Measurements from ENCODE around the gene CLASRP.

Gene CLASRP

GRCh38 chr19:45079063-45079910, 40.4 kb downstream of the CLASRP start, which contains the start of gene GEMIN7:
Gene GEMIN7 (plus strand): TSS chr19:45079260. CDS start chr19:45090115, 10,855 bp downstream.
- peak within 1 kb of the TSS; percentile 81 for H3K27ac ChIP-seq (ENCODE audit: low read depth, low read length)
- H3K9me2 ChIP-seq (replicated peaks; ENCODE audit: insufficient read depth, low read length) = no peaks in the 10 kb centered on the region
- peak within 1 kb of the TSS; percentile 100 for H3K4me3 ChIP-seq (ENCODE audit: insufficient read depth, low read length, poor library complexity, severe bottlenecking)
- no peak for TF ChIP-seq CTCF (IDR thresholded peaks at IDR 0.05; ENCODE audit: insufficient read depth, low read length, poor library complexity, severe bottlenecking)
- H3F3A ChIP-seq (ENCODE audit: insufficient read depth) = peaks cover 27% of the 10 kb centered on the region
- peak within 1 kb of the TSS; percentile 84 for H2AFZ ChIP-seq (ENCODE audit: low read depth, low read length, severe bottlenecking)
- H3K9ac ChIP-seq (ENCODE audit: low read length) = peak within 1 kb of the TSS; percentile 99
- H3K9me3 ChIP-seq (ENCODE audit: insufficient read depth, low read length) = no peaks in the 10 kb centered on the region
- peaks cover 12% of the 10 kb centered on the region; the same call in 1 of the 2 replicates for H3K36me3 ChIP-seq (ENCODE audit: low read length)
- H3K4me2 ChIP-seq (ENCODE audit: low read depth, low read length, poor library complexity, severe bottlenecking) = peak within 1 kb of the TSS; percentile 74
- H3K27me3 ChIP-seq (ENCODE audit: low read length) = no peaks in the 10 kb centered on the region
- peaks cover 70% of the 10 kb centered on the region for H3K79me2 ChIP-seq (ENCODE audit: insufficient read depth, low read length)
- peaks cover 7% of the 10 kb centered on the region for H4K20me1 ChIP-seq (ENCODE audit: low read depth, low read length)

GRCh38 chr19:45079911-45080370, 41.1 kb downstream of the CLASRP start:
- Histone ChIP-seq H3K4me2 (ENCODE audit: low read depth, low read length, poor library complexity, severe bottlenecking) (peak overlapping the region; percentile 74), H3K9ac (ENCODE audit: low read length) (peak overlapping the region; percentile 99), H3K4me3 (ENCODE audit: insufficient read depth, low read length, poor library complexity, severe bottlenecking) (peak overlapping the region; percentile 100), H3K9me3 (ENCODE audit: insufficient read depth, low read length) (no peaks in the 10 kb centered on the region), H3K27me3 (ENCODE audit: low read length) (no peaks in the 10 kb centered on the region), H3K9me2 (replicated peaks; ENCODE audit: insufficient read depth, low read length) (no peaks in the 10 kb centered on the region), H3F3A (ENCODE audit: insufficient read depth) (peaks cover 20% of the 10 kb centered on the region), H3K36me3 (ENCODE audit: low read length) (peaks cover 5% of the 10 kb centered on the region; the same call in 1 of the 2 replicates), H4K20me1 (ENCODE audit: low read depth, low read length) (peaks cover under 1% of the 10 kb centered on the region), H2AFZ (ENCODE audit: low read depth, low read length, severe bottlenecking) (no peak overlapping the region), H3K79me2 (ENCODE audit: insufficient read depth, low read length) (peaks cover 63% of the 10 kb centered on the region), H3K27ac (ENCODE audit: low read depth, low read length) (peak overlapping the region; percentile 81)
- TF ChIP-seq EZH2phosphoT487 (conservative IDR thresholded peaks at IDR 0.05; ENCODE audit: low read length) (no peak), CTCF (IDR thresholded peaks at IDR 0.05; ENCODE audit: insufficient read depth, low read length, poor library complexity, severe bottlenecking) (no peak)

GRCh38 chr19:45082170-45082569, 43.3 kb downstream of the CLASRP start:
- H3K4me2 ChIP-seq (ENCODE audit: low read depth, low read length, poor library complexity, severe bottlenecking) = no peak overlapping the region

More at GRCh38 chr19:45082170-45082569, 43.3 kb downstream of the CLASRP start:
- H2AFZ ChIP-seq (ENCODE audit: low read depth, low read length, severe bottlenecking) = no peak overlapping the region
- H3K9me2 ChIP-seq (replicated peaks; ENCODE audit: insufficient read depth, low read length) = no peaks in the 10 kb centered on the region
- H3K36me3 ChIP-seq (ENCODE audit: low read length) = peaks cover 5% of the 10 kb centered on the region; the same call in 1 of the 2 replicates
- no peak overlapping the region for H3K9ac ChIP-seq (ENCODE audit: low read length)
- H3K4me3 ChIP-seq (ENCODE audit: insufficient read depth, low read length, poor library complexity, severe bottlenecking) = no peak overlapping the region
- H3K79me2 ChIP-seq (ENCODE audit: insufficient read depth, low read length) = peaks cover 55% of the 10 kb centered on the region
- no peaks in the 10 kb centered on the region; the same call in 1 of the 2 replicates for H4K20me1 ChIP-seq (ENCODE audit: low read depth, low read length)
- TF ChIP-seq CTCF (IDR thresholded peaks at IDR 0.05; ENCODE audit: insufficient read depth, low read length, poor library complexity, severe bottlenecking) = no peak
- TF ChIP-seq EZH2phosphoT487 (conservative IDR thresholded peaks at IDR 0.05; ENCODE audit: low read length) = no peak
- no peaks in the 10 kb centered on the region for H3K9me3 ChIP-seq (ENCODE audit: insufficient read depth, low read length)
- H3F3A ChIP-seq (ENCODE audit: insufficient read depth) = peaks cover 13% of the 10 kb centered on the region
- no peaks in the 10 kb centered on the region for H3K27me3 ChIP-seq (ENCODE audit: low read length)
- H3K27ac ChIP-seq (ENCODE audit: low read depth, low read length) = no peak overlapping the region

Data from SU-DHL-6 (cell line).